Neural progenitor cell (in vitro differentiated cells): ENCODE data around the gene BARHL2. TPM values are rescaled to one million over a fixed set of nuclear protein-coding genes. Genes with fewer than 3 reads are reported as not detected.

ENCODE experiments used
- DNase-seq: peaks from one replicate; pipeline ENCODE4 v3.0.0-alpha.2; 2016; ENCODE audit warnings: low spot score
- H2AFZ ChIP-seq: fragments of 200-600 bp; sonication (generic); replicated peaks from 2 replicates; pipeline ENCODE4 v1.6.1; 2016; ENCODE audit warnings: antibody characterized with exemption
- H3F3A ChIP-seq: fragments of 200-600 bp; sonication (generic); 2 replicates; pipeline ENCODE4 v1.6.1; 2016; ENCODE audit warnings: antibody characterized with exemption, low read depth
- H3K27ac ChIP-seq: fragments of 200-600 bp; sonication (generic); 2 replicates; pipeline ENCODE4 v1.5.1; 2016; ENCODE audit warnings: mild to moderate bottlenecking
- H3K27me3 ChIP-seq: fragments of 200-600 bp; sonication (generic); 2 replicates; pipeline ENCODE4 v1.6.1; 2016; ENCODE audit warnings: mild to moderate bottlenecking, moderate library complexity
- H3K36me3 ChIP-seq: fragments of 200-600 bp; sonication (generic); 2 replicates; pipeline ENCODE4 v1.5.1; 2016
- H3K4me1 ChIP-seq: fragments of 200-600 bp; sonication (generic); 2 replicates; pipeline ENCODE4 v1.6.1; 2016; ENCODE audit warnings: mixed run types
- H3K4me2 ChIP-seq: fragments of 200-600 bp; sonication (generic); 2 replicates; pipeline ENCODE4 v1.6.1; 2016
- H3K4me3 ChIP-seq: fragments of 200-600 bp; sonication (generic); 2 replicates; pipeline ENCODE4 v1.5.1; 2016
- H3K79me2 ChIP-seq: fragments of 200-600 bp; sonication (generic); 2 replicates; pipeline ENCODE4 v1.6.1; 2016; ENCODE audit warnings: low read depth
- H3K9ac ChIP-seq: fragments of 200-600 bp; sonication (generic); 2 replicates; pipeline ENCODE4 v1.6.1; 2016
- H3K9me3 ChIP-seq: fragments of 200-600 bp; sonication (generic); 2 replicates; pipeline ENCODE4 v1.5.1; 2016; ENCODE audit warnings: low read depth
- H4K20me1 ChIP-seq: fragments of 200-600 bp; sonication (generic); 2 replicates; pipeline ENCODE4 v1.6.1; 2016; ENCODE audit warnings: low read depth
- H3K27ac Mint-ChIP-seq: 3 replicates; pipeline ENCODE4 v1.8.0; 2021; ENCODE audit warnings: mixed read lengths
- H3K27me3 Mint-ChIP-seq: 2 replicates; pipeline ENCODE4 v1.8.0; 2022; ENCODE audit warnings: low read depth, mild to moderate bottlenecking, inconsistent platforms, moderate library complexity, mixed read lengths; ENCODE audit not compliant: insufficient read depth
- H3K36me3 Mint-ChIP-seq: 3 replicates; pipeline ENCODE4 v1.8.0; 2021; ENCODE audit warnings: mixed read lengths
- H3K4me1 Mint-ChIP-seq: 3 replicates; pipeline ENCODE4 v1.8.0; 2021; ENCODE audit warnings: mixed read lengths
- H3K4me3 Mint-ChIP-seq: 3 replicates; pipeline ENCODE4 v1.8.0; 2021; ENCODE audit warnings: mild to moderate bottlenecking, moderate library complexity, mixed read lengths
- H3K9me3 Mint-ChIP-seq: 3 replicates; pipeline ENCODE4 v1.8.0; 2020; ENCODE audit warnings: mixed read lengths
- CTCF ChIP-seq: fragments of 200-600 bp; sonication (generic); IDR thresholded peaks from 2 replicates; pipeline ENCODE4 v1.5.1; 2017; ENCODE audit warnings: antibody characterized with exemption, mild to moderate bottlenecking
- EZH2 ChIP-seq: fragments of 200-600 bp; sonication (generic); IDR thresholded peaks from 2 replicates; pipeline ENCODE4 v1.6.1; 2017; ENCODE audit warnings: antibody characterized with exemption, mild to moderate bottlenecking, moderate library complexity
- EZH2phosphoT487 ChIP-seq: fragments of 200-600 bp; sonication (generic); IDR thresholded peaks from 2 replicates; pipeline ENCODE4 v1.6.1; 2017; ENCODE audit warnings: antibody characterized with exemption
- total RNA-seq: library from RNA; depleted of rRNA; stranded (reverse); fragments of >200 nt; gene quantifications from 2 replicates; pipeline ENCODE4 v1.2.3, GENCODE V29; 2015; ENCODE audit warnings: low replicate concordance

Gene BARHL2
- total RNA-seq, 1 donor from 2014 or later: not detected

DNA sequence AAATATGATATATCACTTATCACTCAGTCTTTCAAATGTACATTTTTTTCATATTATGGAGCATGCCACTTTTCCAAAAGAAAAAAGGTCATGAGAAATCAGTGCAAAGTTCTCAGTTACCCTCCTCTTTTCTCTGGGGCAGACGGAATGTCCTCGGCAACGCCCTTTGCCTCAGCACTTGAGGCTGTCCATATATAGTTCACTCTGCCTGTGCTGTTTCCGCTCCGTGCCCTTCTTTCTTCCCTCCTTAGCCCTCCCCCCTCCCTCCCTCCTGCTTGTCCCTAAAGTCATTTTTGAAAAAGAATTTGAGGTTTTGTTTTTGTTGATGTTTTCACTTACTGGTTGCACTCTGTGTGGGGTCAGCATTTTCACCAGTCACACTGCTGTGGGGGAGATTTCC, 5.4 kb downstream of the BARHL2 start:
- H3K36me3 ChIP-seq: no peaks in the 10 kb centered on the region
- no peaks in the 10 kb centered on the region for H3K79me2 ChIP-seq
- peaks cover 99% of the 10 kb centered on the region for H4K20me1 ChIP-seq
- no peaks in the 10 kb centered on the region for H3K36me3 Mint-ChIP-seq
- H3K9me3 ChIP-seq: no peaks in the 10 kb centered on the region
- H3K4me1 Mint-ChIP-seq: peaks cover 54% of the 10 kb centered on the region
- H3K9me3 Mint-ChIP-seq: no peaks in the 10 kb centered on the region
- no peak overlapping the region for H3K27ac ChIP-seq
- H3K27me3 Mint-ChIP-seq: peaks cover 87% of the 10 kb centered on the region
- TF ChIP-seq CTCF: no peak
- no peak for TF ChIP-seq EZH2phosphoT487
- TF ChIP-seq EZH2: no peak
- peaks cover 100% of the 10 kb centered on the region for H3K27me3 ChIP-seq
- no peak overlapping the region for H2AFZ ChIP-seq
- peaks cover 40% of the 10 kb centered on the region for H3F3A ChIP-seq
- H3K4me3 ChIP-seq: no peak overlapping the region
- H3K4me1 ChIP-seq: peaks cover 9% of the 10 kb centered on the region
- H3K4me2 ChIP-seq: no peak overlapping the region
- H3K27ac Mint-ChIP-seq: no peak overlapping the region
- no peak for DNase-seq
- H3K4me3 Mint-ChIP-seq: peak overlapping the region; percentile 44
- H3K9ac ChIP-seq: no peak overlapping the region

- H3K9me3 Mint-ChIP-seq: no peaks in the 10 kb centered on the region
- peaks cover 87% of the 10 kb centered on the region for H3K27me3 Mint-ChIP-seq
- Histone ChIP-seq H2AFZ (no peak overlapping the region), H3K9me3 (no peaks in the 10 kb centered on the region), H3F3A (peaks cover 43% of the 10 kb centered on the region), H3K4me1 (peaks cover 17% of the 10 kb centered on the region), H3K36me3 (no peaks in the 10 kb centered on the region), H3K27ac (no peak overlapping the region), H3K4me3 (no peak overlapping the region), H3K9ac (no peak overlapping the region), H3K27me3 (peaks cover 100% of the 10 kb centered on the region), H3K4me2 (peak overlapping the region; percentile 35), H4K20me1 (peaks cover 99% of the 10 kb centered on the region), H3K79me2 (no peaks in the 10 kb centered on the region)
- peak overlapping the region; percentile 57 for H3K4me3 Mint-ChIP-seq
- TF ChIP-seq EZH2 (peak; percentile 92), CTCF (no peak), EZH2phosphoT487 (peak; percentile 89)
- peaks cover 51% of the 10 kb centered on the region for H3K4me1 Mint-ChIP-seq
- DNase-seq: peak; percentile 83
- no peak overlapping the region for H3K27ac Mint-ChIP-seq
- no peaks in the 10 kb centered on the region for H3K36me3 Mint-ChIP-seq
Observed at GRCh38 chr1:90710579-90711536, 6.2 kb downstream of the BARHL2 start.

DNA sequence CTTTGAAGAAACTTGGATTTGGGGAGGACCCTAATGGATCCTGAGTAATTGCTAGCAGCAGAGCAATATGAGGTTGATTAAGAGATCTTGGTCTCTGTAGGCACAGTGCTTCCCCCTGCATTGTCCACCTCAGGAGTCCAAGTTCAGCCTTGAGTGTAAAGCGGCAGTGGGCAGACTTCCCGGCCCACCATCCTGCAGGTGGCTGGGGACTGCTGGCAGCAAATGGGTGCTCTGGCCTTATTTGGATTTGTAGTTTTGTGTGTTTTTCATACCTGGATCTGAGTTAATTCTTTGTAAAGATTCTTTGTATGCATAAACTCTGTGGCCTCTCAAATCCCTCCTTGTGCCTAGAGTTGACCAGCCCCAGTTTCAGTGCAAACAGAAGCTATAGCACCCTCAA, 7.6 kb downstream of the BARHL2 start:
- H3K4me3 ChIP-seq: no peak overlapping the region
- no peaks in the 10 kb centered on the region for H3K36me3 Mint-ChIP-seq
- H3K27me3 Mint-ChIP-seq: peaks cover 90% of the 10 kb centered on the region
- no peak overlapping the region for H3K27ac ChIP-seq
- H3K4me1 ChIP-seq: peaks cover 18% of the 10 kb centered on the region
- H3K9me3 Mint-ChIP-seq: no peaks in the 10 kb centered on the region
- no peak overlapping the region for H3K4me2 ChIP-seq
- H3F3A ChIP-seq: peaks cover 40% of the 10 kb centered on the region
- H2AFZ ChIP-seq: no peak overlapping the region
- no peak overlapping the region for H3K27ac Mint-ChIP-seq
- no peak overlapping the region for H3K4me3 Mint-ChIP-seq
- no peaks in the 10 kb centered on the region for H3K36me3 ChIP-seq
- TF ChIP-seq CTCF (no peak), EZH2phosphoT487 (no peak), EZH2 (no peak)
- H3K27me3 ChIP-seq: peaks cover 100% of the 10 kb centered on the region
- peaks cover 97% of the 10 kb centered on the region for H4K20me1 ChIP-seq
- DNase-seq: no peak
- H3K9me3 ChIP-seq: no peaks in the 10 kb centered on the region
- H3K4me1 Mint-ChIP-seq: peaks cover 56% of the 10 kb centered on the region
- H3K9ac ChIP-seq: no peak overlapping the region
- no peaks in the 10 kb centered on the region for H3K79me2 ChIP-seq
